Activated CD8-positive, alpha-beta memory T cell treated with anti-CD3 and anti-CD28 coated beads for 1 hour (primary cell): ENCODE measurements around the gene NPR3.

ENCODE experiments used
- DNase-seq, 2 donors: peaks; one replicate each; pipeline ENCODE4 v3.0.0-alpha.2; 2020; ENCODE audit warnings: low read depth in 1 of 2; ENCODE audit errors: extremely low read depth in 1 of 2

NPR3 gene

GRCh38 chr5:32711681-32712480, 760 bp downstream of the NPR3 start:
- no peak for DNase-seq

DNA sequence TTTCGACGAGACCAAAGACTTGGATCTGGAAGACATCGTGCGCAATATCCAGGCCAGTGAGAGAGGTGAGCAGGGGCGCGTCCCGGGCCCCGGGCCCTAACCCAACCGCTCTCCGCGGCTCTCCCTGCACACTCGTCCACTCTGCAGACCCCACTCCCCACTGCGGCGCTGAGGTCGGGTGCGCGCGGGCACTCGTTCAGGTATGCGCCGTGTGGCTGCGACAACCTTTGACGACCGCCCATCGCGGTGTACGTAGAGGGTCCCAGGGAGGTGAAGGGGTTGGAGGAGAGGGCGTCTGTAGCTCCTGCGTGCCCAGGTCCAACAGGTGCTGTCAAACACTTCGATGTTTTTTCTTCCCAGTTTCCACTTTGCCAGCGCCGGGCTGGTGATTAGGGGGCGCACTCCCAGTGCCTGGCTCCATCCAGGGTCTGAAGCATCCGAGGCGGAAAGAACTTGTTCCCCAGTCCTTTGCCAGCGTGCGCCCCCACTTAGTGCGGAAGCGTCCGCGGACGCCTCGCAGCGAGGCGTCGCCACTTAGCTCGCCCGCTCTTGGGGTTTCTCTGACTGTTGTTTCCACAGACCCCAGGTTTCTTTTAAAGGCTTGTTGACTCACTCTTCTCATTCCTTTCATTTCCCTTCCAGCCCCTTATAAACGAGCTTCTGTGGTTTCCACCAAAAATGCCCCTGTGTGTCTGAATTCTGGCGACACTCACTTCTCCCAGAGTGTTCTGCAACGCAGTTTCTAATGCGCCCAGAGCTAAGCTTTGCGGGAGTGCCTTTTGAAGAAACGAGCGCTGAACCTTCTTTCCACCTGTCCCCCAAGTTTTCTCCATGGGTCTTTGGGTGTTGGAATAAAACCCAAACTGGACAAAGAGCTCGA, 1.6 kb downstream of the NPR3 start:
- no peak for DNase-seq

- DNase-seq = no peak
These were observed 2.2 kb downstream of the NPR3 start for GRCh38 chr5:32713361-32713769.

- DNase-seq = no peak
These were observed 2.8 kb downstream of the NPR3 start for GRCh38 chr5:32713770-32714381.

DNA sequence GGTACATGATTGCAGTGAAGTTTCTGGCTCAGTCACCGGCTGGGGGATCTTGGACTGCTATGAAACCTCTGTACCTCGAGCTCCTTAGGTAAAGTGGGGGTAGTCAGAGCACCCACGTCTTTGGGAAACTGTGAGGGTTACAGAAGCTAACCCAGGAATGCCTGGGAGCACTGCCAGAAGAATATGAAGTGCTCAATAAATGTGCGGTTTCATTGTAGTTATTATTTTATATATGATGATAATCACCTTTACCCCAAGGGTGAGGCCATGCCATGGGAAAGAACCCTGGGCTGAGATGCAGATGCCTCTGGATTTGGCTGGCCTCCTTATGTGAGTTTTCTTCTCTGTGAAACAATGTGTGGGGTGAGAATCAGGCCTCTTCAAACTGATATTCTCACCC, 3.7 kb downstream of the NPR3 start:
- DNase-seq = no peak

DNA sequence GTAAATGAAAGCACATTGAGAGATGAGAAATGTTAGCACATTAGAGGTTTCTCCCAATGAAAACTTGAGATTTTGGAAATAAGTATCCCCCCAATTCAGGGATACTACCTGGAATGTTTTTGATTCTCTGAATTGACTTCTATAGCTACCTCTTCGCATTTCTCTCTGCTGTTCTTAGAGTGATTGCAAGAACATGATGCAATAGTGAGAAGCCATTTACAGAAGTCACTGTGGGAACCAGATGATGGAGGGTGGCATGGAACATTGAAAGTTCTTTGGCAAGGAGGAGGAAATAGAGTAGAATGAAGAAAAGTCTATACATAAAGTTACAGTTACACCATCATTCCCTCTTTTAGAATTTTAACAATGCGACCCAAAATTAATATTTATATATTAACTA, 9.2 kb downstream of the NPR3 start:
- DNase-seq = no peak

- no peak for DNase-seq
These were observed 10.5 kb downstream of the NPR3 start for GRCh38 chr5:32721626-32722025.

DNA sequence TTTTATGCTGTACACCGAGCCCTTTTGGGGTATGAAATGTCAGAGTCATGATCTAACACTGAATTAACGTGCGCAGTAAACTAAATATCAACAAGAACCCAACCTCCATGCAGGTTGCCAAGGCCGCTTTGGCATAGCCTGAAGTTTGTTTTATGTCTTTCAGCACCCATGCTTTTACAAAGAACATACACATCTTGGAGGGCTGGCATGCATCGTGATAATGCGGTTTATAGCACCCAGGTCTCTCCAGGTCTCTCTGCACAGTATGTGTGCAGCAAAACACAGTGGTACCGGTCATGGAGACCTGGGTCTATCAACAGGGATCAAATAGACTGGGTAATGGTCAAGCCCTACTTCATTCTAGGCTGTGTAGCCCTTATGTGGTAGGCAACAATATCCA, 11.8 kb downstream of the NPR3 start:
- DNase-seq = no peak

DNA sequence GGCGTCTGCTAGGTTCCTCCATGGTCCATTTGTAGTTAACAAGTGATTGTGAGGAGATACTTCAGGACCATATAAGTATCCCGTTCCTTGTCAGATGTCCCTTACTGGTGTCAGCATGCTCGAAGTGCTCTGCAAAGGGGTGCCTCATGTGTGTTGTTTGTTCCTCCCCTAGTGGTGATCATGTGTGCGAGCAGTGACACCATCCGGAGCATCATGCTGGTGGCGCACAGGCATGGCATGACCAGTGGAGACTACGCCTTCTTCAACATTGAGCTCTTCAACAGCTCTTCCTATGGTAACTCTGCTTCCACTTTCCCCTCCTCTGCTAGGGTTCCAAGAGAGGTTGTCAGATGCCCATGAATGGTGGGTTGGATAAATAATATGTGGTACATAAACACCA, 13.4 kb downstream of the NPR3 start:
- no peak for DNase-seq

DNA sequence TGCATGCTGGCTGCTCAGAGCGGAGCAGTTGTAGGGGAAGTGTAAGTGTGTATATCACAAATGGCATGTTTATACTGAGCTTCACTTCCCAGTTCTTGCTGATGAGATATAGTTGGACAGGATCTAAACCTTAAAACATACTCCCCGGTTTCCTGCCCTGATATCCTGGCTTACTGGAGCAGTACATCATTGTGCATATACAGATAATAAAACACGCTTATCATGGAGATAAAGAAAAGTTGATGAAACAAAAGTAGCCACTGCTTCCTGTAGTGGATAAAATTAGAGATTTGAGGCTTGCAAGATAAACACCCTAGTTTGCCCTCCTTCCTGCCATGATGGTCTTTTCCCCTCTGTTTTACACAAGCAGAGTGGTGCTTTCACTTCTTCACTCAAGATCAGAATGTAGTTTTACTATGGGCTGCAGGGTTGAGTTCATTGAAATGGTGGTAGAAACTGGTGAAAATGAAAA, 15.0 kb downstream of the NPR3 start:
- no peak for DNase-seq

GRCh38 chr5:32729651-32730050, 18.5 kb downstream of the NPR3 start:
- DNase-seq = no peak

GRCh38 chr5:32733590-32734340, 22.6 kb downstream of the NPR3 start:
- no peak for DNase-seq

DNA sequence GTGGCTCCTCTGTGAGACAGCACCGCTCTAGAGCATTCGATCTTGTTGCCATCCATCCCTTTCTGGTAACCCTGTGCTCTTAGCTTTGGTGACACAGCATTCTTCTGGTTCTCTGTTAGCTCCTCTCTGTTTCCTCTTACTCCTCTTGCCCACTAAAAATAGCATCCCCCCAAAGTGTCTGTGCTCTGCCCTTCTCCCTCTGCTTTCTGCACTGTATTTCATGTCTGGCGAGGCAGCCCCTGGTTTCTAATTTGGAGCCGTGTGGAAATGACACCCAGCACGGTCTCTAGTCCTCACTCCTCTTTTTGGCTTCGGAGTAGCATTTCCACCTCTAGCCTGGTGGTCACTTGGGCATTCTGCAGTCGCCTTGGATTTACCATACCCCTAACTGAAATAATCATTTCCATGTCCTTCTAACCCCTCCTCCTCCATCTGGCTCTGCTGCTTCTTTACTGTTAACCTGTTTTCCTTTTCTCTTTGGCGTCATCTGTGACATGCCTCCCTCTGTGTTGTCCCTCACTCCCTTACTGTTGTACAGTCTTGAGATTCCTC, 23.8 kb downstream of the NPR3 start:
- DNase-seq = no peak

DNA sequence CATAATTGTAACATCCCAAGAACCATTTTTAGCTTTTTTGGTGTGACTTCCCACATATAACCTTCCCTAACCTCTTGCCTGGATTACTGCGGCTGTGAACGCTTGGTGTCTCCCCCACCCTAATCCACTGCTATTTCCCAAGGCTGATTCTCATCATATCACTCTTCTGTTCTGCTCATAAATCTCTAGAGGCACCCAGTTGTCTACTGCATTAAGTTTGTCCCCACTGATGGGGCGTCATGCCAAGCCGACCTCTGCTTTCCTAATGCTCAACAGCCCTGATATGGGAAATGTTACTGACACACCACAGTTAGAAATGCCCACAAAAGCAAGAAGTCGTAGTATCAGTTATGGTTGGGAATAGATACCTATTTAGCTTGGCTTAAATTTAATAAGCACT, 24.4 kb downstream of the NPR3 start:
- DNase-seq = no peak

DNA sequence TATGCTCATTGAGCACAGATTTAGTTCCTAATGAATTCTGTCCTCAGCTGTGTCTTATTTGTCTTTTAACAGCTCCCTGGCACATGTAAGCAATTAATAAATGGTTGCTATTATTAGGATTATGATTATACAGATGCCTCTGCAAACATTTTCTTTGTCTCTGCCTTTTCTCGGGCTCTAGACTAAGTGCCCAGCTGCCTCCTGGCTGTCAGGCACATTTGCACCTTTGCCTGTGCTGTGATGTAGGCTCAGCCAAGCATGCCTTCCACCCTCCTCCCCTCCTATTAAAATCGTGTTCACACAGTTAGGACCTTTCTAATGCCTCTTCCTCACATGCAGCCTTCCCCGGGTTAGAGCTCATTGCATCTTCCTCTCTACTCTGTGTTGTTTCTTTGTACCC, 25.7 kb downstream of the NPR3 start:
- no peak for DNase-seq

- no peak for DNase-seq
These were observed 29.5 kb downstream of the NPR3 start for GRCh38 chr5:32740651-32741050.

GRCh38 chr5:32745317-32745716, 34.2 kb downstream of the NPR3 start:
- DNase-seq = no peak

DNA sequence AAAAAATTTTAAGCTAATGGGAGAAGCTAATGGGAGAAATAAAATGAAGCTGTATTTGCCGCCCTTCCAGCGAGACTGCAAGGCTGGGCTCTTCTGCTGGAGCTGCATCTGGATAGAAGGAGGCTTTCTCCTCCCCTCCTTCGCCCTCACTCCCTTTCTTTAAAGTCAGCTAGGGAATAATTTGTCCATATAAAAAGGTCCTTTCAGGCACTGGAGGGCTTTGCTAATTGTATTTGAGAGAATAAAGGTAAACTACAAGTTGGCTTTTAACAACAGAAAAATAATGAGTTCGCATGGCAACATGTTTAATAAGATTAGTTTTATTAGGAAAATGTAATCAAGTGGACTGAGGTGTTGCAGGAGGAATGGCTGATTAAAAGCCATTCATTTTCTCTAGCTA, 41.3 kb downstream of the NPR3 start:
- DNase-seq = no peak

DNA sequence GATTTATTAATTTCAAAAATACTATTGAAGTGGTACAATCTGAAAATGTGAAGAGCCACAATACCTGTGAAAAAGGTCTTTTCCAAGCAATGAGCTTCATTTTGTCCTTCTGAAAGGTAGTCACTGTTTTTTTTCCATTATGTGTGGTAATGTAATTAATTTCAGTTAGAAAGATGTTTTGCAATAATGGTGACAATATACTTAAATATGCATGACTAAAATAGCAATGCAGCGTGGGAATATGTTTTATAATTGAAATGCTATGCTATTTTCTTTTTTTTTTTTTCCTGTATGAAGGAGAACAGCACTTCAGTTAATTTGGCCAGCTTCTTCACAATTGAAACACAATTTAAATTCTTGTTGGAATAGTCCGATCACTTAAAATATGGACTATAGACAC, 41.9 kb downstream of the NPR3 start:
- no peak for DNase-seq

DNA sequence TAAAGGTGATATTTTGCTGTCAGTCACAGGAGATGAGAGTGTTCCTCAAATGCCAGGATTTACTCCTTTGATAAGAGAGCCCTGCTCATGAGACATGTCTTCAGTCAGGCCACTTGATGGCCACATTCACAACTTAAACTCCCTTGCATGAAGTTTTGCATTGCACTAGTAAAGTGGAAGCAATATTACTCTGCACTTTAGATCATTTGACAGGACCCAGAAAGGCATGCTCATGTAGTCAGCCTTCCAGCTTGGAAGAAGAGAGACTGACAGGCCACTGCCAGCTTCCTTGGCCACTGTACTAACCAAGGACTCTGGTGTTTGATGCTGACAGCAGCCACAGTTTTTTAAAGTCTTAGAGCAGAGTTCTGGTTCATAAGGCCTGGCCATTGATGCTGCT, 42.6 kb downstream of the NPR3 start:
- no peak for DNase-seq

- no peak for DNase-seq
These were observed 43.2 kb downstream of the NPR3 start for GRCh38 chr5:32754284-32754683.
